ENCODE results near the gene TEX35. TPM values are rescaled to one million over a fixed set of nuclear protein-coding genes. Genes with fewer than 3 reads are reported as not detected.

The TEX35 gene
- total RNA-seq, 4 donors from 2014 or later, result 1.4 TPM; not detected in 3

GRCh38 chr1:178470411-178470960 is 42.4 kb upstream of the TEX35 start:
- 59 to 69% methylated on average over 5 of the region's 5 CpGs for WGBS, 2 donors
- no peak for DNase-seq (ENCODE audit: low spot score in 2 of 2)
- TF ChIP-seq, protein P1, sequence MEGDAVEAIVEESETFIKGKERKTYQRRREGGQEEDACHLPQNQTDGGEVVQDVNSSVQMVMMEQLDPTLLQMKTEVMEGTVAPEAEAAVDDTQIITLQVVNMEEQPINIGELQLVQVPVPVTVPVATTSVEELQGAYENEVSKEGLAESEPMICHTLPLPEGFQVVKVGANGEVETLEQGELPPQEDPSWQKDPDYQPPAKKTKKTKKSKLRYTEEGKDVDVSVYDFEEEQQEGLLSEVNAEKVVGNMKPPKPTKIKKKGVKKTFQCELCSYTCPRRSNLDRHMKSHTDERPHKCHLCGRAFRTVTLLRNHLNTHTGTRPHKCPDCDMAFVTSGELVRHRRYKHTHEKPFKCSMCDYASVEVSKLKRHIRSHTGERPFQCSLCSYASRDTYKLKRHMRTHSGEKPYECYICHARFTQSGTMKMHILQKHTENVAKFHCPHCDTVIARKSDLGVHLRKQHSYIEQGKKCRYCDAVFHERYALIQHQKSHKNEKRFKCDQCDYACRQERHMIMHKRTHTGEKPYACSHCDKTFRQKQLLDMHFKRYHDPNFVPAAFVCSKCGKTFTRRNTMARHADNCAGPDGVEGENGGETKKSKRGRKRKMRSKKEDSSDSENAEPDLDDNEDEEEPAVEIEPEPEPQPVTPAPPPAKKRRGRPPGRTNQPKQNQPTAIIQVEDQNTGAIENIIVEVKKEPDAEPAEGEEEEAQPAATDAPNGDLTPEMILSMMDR (IDR thresholded peaks at IDR 0.05), result no peak
- no peak for TF ChIP-seq POLR2A (IDR thresholded peaks at IDR 0.05)
- no peak overlapping the region for H3K4me3 ChIP-seq (ENCODE audit: low read depth, poor library complexity, severe bottlenecking)
- intact Hi-C loops (cut with DNase I; ENCODE audit: low total_unique reads), result no loop called here

GRCh38 chr1:178472531-178472930 is 40.4 kb upstream of the TEX35 start:
- intact Hi-C loops (cut with DNase I; ENCODE audit: low total_unique reads), result no loop called here
- no peak for DNase-seq (ENCODE audit: low spot score in 2 of 2)
- no peak overlapping the region for H3K4me3 ChIP-seq (ENCODE audit: low read depth, poor library complexity, severe bottlenecking)
- no peak for TF ChIP-seq POLR2A (IDR thresholded peaks at IDR 0.05)
- TF ChIP-seq, protein P1 (IDR thresholded peaks at IDR 0.05), result no peak

DNA sequence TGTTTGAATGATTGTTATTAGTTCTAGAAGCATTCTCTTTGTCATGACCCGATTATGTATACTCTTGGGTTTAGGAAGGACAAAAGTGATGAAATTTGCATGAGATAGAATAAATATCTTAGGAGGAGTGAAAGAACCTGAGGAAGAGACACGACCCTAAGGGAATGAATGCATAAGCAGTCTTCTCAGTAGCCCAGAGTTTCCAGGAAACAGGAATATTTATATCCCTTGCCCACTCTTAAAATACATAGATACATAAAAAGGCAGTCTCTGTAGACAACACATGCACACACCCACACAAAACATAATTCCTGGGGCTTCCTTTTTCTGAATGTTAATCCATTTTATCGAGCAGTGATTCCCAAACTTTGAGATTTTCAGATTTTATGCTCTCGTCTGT is 35.5 kb upstream of the TEX35 start:
- WGBS, 2 donors, result 72 to 90% methylated on average over 4 of the region's 4 CpGs
- no peak for DNase-seq (ENCODE audit: low spot score in 2 of 2)
- intact Hi-C loops (cut with DNase I; ENCODE audit: low total_unique reads), result no loop called here
- TF ChIP-seq, protein P1 (IDR thresholded peaks at IDR 0.05), result no peak
- TF ChIP-seq POLR2A (IDR thresholded peaks at IDR 0.05), result no peak
- no peak overlapping the region for H3K4me3 ChIP-seq (ENCODE audit: low read depth, poor library complexity, severe bottlenecking)

DNA sequence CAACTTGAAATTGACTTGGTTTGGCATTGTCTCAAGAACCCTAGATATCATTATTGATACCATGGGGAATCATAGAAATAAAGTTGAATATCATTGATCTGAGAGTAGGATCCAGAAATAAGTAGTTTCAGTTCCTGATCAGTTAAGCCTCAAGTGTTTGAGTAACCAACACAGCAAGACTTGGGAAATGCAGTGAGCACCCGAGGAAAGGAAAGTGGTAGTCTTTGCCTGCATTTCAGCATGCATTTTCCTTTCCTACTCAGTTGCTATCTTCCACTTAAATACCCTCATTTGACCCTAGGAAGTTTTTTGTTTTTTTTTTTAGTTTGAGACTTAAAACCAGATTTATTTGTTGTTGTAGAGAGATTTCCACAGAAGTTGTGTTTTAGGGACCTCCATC is 35.1 kb upstream of the TEX35 start:
- H3K4me3 ChIP-seq (ENCODE audit: low read depth, poor library complexity, severe bottlenecking), result no peak overlapping the region
- intact Hi-C loops (cut with DNase I; ENCODE audit: low total_unique reads), result no loop called here
- 58 to 70% methylated on average over 1 of the region's 1 CpG for WGBS, 2 donors
- no peak for DNase-seq (ENCODE audit: low spot score in 2 of 2)
- TF ChIP-seq POLR2A (IDR thresholded peaks at IDR 0.05), result no peak
- TF ChIP-seq, protein P1 (IDR thresholded peaks at IDR 0.05), result no peak

GRCh38 chr1:178483251-178483957 is 29.5 kb upstream of the TEX35 start:
- WGBS, 2 donors, result 85 to 88% methylated on average over 5 of the region's 5 CpGs
- intact Hi-C loops (cut with DNase I; ENCODE audit: low total_unique reads), result no loop called here
- TF ChIP-seq, protein P1 (IDR thresholded peaks at IDR 0.05), result no peak
- no peak for TF ChIP-seq POLR2A (IDR thresholded peaks at IDR 0.05)
- no peak for DNase-seq (ENCODE audit: low spot score in 2 of 2)
- H3K4me3 ChIP-seq (ENCODE audit: low read depth, poor library complexity, severe bottlenecking), result no peak overlapping the region
